Measurements from ENCODE around the gene SIPA1L3.

The SIPA1L3 gene

DNA sequence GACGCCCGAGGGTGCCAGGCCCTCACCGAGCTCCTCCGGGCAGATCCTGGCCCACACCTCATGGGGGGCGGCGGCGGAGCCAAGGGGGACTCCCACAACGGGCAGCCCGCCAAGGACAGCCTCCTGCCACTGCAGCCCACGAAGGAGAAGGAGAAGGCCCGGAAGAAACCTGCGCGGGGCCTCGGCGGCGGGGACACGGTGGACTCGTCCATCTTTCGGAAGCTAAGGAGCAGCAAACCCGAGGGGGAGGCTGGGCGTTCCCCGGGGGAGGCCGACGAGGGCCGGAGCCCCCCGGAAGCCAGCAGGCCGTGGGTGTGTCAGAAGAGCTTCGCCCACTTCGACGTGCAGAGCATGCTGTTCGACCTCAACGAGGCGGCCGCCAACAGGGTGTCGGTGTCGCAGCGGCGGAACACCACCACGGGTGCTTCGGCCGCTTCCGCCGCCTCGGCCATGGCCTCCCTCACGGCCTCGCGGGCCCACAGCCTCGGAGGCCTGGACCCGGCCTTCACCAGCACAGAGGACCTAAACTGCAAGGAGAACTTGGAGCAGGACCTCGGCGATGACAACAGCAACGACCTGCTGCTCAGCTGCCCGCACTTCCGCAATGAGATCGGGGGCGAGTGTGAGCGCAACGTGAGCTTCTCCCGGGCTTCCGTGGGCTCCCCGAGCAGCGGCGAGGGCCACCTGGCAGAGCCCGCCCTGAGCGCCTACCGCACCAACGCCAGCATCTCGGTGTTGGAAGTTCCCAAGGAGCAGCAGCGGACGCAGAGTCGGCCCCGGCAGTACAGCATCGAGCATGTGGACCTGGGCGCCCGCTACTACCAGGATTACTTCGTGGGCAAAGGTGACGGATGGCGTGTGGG is 175.5 kb downstream of the SIPA1L3 start:
- in situ Hi-C loops (cut with HindIII; ENCODE audit: low sequenced_read_pairs), result no loop called here

DNA sequence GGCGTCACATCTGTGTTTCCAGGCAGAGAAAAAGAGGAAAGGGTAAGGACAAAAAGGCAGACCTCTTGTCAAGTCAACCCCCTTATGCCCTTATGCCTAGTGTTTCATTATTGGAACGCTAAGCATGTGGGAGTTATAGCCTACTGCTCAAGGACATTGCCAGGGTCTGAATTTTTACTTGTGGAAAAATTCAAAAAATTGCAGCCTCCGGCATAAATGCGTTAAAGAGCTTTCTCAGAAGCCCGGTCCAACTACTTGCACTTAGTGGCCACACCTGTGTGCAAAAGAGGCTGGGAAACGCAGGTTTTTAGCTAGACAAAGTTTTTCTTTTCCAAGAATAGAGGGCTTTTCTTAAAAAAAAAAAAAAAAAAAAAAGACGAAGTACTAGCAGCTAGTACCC is 177.2 kb downstream of the SIPA1L3 start:
- in situ Hi-C loops (cut with HindIII; ENCODE audit: low sequenced_read_pairs), result no loop called here

DNA sequence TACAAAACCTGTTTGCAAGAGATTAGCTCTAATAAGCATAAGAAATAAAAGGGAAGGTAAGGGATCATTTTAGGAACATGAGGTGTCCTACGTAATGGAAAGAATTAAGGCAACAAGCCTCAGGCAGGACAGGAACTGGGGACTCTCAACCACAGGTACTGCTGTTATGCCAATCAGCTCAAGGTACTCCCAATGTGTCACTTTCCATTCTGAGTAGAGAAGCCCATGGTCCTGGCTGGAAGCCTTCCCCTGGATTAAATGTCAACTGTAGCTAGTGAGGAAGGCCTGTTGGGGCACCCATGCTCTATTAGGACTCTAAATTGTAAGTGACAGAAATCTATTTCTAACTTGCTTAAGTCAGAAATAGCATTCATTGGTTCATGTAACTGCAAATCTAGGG is 182.4 kb downstream of the SIPA1L3 start:
- in situ Hi-C loops (cut with HindIII; ENCODE audit: low sequenced_read_pairs), result no loop called here

DNA sequence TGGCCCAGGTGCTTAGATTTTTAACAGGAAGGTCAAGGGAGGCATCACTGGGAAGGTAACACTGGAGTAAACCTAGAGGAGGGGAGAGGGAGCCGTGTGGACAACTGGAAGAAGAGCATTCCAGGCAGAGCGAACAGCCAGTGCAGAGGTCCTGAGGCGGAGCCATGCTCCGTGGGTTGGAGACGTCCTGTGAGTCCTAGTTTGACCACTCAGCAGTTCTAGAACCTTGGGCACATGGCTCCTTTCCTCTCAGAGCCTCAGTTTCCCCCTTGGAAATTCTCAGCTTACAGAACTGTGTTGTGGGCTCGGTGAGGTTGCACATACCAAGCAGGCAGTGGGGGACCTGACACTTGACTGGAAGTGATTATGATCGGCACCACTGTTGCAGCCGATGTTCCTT is 186.1 kb downstream of the SIPA1L3 start:
- in situ Hi-C loops (cut with HindIII; ENCODE audit: low sequenced_read_pairs), result no loop called here

DNA sequence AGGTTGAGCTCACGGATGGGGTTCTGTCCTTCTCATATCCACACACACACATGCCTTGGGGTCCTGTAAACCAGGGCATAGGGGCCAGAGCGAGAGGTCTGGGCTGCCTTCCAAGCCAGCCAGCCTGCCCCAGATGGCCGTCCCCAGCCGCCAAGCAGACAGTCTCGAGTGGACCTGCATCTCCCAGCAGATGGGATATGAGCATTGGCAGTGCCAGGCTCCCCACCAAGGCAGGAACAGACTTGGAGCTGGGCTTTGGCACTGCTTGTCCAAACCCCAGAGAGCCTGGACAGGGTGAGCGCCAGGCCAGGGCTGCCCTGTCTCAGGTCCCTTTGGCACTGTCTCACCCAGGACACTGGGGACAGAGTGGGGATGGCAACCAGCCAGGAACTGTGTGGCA is 186.6 kb downstream of the SIPA1L3 start:
- in situ Hi-C loops (cut with HindIII; ENCODE audit: low sequenced_read_pairs), result no loop called here

DNA sequence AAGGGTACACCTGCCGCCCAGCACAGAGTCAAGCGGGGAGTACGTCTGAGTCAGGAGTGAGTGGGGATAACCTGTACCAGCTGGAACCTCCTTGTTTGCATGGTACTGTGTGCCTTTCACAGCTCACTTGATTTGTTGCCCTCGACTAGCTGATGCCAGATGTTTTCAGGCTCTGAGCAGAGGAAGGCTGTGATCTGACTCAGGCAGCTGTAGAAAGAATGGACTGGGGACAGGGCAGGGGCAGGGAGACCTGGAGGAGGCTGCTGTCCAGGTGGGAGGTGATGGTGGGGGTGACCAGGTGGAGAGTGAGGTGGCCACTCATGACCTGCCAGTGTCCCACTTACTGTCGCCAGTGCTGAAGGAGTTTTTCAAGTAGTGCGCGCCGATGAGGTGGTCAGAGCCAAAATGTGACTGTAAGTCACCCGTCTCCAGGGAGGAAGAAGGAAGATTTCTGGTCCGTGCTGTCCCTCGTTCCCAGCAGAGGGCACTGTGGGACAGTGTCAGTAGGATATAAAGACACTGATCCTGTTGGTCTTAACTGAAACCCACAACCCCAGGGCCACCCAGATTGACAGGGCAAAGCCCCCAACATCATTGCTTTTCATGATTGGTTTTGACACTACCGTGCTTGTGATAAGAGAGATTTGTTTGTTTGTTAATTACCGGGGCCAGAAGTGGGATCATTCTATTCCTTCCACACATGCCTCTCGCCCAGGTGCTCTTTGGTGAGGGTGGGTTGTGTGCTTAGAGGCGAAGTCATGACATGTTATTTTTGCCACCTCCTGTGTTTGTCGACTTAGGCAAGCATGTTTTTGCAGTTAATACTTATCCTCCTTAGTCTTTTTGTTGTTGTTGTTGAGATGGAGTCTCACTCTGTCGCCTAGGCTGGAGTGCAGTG is 188.7 kb downstream of the SIPA1L3 start:
- in situ Hi-C loops (cut with HindIII; ENCODE audit: low sequenced_read_pairs), result no loop called here

DNA sequence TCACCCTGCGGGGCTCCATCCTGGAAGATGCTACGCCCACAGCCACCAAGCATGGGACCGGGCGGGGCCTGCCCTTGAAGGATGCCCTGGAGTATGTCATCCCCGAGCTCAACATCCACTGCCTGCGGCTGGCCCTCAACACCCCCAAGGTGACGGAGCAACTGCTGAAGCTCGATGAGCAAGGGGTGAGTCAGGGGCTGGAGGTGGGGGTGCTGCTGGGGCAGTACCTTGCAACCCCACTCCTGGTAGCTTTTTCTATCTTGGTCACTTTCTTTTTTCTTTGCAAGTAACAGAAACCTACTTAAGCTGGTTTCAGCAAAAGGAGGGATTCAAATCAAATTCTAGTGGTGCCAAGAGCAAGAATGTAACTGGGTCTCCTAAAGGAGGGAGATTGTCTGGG is 193.0 kb downstream of the SIPA1L3 start:
- in situ Hi-C loops (cut with HindIII; ENCODE audit: low sequenced_read_pairs), result loop anchor here (10.0 kb wide), 1 partner anchor 205 kb away; no protein-coding TSS in a partner anchor

DNA sequence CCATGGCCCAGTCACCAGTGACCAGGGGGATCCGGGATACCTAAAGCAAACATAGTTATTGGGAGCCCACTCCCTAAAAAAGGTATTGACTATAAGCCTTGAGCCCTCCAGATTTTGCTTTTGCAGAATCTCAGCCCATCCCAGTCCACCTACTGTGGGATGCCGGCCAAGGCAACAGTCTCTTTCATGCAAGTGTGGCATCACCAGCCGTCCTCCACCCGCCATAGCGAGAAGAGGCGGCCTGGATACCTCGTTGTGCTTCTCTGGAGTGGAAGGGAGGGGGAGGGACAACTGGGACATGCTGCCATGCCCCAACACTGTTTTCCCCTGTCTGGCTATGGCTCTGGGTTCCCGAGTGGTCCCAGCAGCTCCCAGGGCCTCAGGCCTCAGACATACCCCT is 193.6 kb downstream of the SIPA1L3 start:
- in situ Hi-C loops (cut with HindIII; ENCODE audit: low sequenced_read_pairs), result loop anchor here (10.0 kb wide), 1 partner anchor 206 kb away; no protein-coding TSS in a partner anchor

DNA sequence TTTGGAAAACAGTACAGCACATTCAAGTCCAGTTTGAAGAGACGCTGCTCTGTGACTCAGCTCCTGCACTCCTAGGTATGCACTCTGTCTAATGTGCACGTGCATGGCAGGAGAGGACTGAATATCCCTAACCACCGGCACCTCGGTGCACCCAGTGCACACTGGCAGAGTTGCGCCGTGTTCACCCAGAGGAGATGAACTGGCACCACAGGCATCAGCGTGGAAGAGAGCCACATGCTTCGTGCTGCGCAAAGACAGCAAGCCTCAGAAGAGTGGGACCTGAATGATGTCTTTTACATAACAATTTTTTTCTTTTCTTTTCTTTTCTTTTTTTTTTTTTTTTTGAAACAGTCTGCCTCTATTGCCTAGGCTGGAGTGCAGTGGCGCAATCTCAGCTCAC is 194.7 kb downstream of the SIPA1L3 start:
- in situ Hi-C loops (cut with HindIII; ENCODE audit: low sequenced_read_pairs), result loop anchor here (10.0 kb wide), 1 partner anchor 207 kb away; no protein-coding TSS in a partner anchor

DNA sequence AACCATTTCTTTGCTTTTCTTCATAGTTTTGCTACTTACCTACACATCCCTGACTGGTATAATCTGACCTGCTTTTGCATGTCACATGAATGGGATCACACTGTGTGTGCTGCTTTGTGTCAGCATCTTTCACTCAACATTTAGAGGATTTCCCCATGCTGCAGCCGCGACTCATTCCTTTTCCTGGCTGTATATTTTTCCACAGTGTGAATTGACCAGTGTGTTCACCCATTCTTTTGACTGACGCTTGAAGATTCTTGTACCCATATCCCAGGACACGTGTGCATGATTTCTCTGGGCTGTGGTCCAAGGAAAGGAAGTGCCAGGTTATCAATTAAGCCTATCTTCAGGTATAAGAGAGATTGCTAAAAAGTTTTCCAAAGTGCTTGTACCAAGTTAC is 198.6 kb downstream of the SIPA1L3 start:
- in situ Hi-C loops (cut with HindIII; ENCODE audit: low sequenced_read_pairs), result loop anchor here (10.0 kb wide), 1 partner anchor 211 kb away; no protein-coding TSS in a partner anchor

DNA sequence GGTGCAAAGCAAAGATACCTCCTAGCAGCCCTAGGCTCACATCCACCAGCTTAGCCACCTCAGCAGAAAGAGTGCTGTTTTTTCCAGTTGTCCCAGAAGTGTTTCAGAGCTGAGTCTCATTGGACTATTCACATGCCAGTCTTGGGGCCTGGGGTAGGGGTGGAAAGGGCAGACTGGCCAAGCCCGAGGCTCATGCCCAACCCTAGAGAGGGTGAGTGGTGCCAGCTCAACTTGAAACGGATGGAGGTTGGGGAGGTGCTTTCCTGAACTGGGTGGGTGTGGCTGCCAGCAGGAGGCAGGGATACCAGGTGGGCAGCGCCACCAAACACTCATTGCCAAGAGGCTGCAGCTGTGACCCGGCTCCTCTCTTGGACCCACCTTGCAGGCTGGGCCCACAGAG is 200.1 kb downstream of the SIPA1L3 start:
- in situ Hi-C loops (cut with HindIII; ENCODE audit: low sequenced_read_pairs), result loop anchor here (10.0 kb wide), 1 partner anchor 212 kb away; no protein-coding TSS in a partner anchor

DNA sequence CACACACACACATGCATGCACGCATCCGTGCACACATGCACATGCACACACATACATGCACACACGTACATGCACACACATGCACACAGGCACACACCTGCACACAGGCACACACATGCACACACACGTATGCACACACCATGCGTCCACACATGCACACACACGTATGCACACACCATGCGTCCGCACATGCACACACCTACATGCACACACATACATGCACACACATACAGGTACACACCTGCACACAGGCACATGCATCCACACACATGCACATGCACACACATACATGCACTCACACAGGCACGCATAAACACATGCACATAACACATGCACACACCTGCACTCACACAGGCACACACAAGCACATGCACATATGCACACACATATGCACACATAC is 204.9 kb downstream of the SIPA1L3 start:
- in situ Hi-C loops (cut with HindIII; ENCODE audit: low sequenced_read_pairs), result no loop called here

DNA sequence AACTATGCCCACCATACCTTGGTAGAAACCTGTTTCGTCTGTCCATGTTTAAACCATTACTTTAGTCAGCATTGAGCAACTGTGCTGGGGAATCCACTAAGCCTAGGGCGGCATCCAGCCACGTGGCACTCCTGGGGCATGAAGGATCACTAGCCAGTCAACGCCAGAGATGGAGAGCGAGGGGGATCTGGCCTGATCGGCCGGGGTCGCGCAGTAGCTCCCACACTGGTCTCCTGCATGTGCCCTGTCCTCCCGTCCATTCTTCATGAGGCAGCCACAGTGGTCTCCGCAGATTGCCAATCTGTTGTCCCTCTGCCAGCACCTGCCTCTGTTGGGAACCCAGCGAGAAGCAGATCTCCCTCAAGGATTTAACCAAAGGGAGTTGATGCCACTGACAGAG is 207.6 kb downstream of the SIPA1L3 start:
- in situ Hi-C loops (cut with HindIII; ENCODE audit: low sequenced_read_pairs), result no loop called here

DNA sequence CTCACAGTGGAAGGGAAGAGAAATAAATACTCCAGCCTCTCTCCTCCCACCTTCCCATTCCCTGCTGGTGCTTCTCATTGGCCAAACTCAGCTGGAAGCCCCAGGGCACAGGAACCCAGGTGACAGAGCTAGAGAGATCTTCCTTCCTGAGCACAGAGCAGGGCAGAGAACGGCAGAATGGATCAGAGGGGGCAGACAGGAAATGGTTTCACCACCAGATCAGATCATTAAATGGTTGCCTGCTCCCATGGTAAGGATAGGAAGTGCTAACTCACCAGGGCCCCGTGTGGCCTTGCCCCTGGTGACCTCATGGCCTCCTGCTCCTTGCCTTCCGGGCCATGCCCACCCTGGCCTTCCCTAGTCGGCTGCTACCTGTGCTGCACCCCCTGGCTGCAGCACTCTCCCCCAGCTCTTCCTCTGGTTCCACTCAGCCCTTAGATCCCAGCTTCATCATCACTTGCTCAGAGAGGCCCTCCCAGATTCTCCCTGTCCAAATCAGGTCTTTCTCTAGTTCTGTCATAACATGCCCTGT is 208.3 kb downstream of the SIPA1L3 start:
- in situ Hi-C loops (cut with HindIII; ENCODE audit: low sequenced_read_pairs), result no loop called here

DNA sequence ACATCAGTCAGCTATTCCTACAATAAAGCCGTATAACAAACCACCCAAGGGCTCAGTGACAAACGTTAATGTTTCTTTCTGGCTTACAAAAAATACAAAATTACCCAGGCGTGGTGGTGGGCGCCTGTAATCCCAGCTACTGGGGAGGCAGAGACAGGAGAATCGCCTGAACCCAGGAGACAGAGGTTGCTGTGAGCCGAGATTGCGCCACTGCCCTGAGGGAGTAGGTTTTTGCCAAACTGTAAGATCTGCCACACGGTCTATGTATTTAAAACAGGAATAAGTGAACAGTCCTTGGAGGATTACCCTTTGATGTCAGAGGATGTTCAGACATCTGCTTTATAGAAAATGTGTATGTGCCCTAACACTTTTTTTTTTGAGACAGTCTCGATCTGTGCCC is 211.2 kb downstream of the SIPA1L3 start:
- in situ Hi-C loops (cut with HindIII; ENCODE audit: low sequenced_read_pairs), result no loop called here

DNA sequence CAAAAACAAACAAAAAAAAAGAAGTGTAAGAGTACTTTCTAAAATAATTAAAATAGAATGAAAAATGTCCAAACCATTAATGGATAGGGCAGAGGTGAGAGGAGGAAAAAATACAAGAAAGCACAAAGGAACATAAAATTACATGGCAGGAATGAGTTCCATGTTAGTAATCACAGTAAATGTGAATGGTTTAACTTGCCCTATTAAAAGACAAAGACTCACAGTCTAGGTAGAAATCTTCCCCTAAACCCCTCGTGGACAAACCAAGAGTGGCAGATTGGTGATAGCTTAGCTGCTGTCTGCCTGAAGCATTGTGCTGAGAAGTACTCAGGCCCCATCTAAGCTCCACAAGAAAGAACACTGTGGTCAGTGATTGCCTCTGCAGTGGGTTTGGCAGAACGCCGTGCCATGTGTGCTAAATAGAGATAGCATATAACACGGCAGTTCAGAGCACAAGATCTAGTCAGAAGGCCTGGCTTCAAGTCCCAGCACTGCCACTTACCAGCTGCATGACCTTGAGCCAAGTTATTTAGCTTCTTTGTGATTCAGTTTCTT is 213.5 kb downstream of the SIPA1L3 start:
- in situ Hi-C loops (cut with HindIII; ENCODE audit: low sequenced_read_pairs), result loop anchor here (10.0 kb wide), 1 partner anchor 76 kb away; no protein-coding TSS in a partner anchor

DNA sequence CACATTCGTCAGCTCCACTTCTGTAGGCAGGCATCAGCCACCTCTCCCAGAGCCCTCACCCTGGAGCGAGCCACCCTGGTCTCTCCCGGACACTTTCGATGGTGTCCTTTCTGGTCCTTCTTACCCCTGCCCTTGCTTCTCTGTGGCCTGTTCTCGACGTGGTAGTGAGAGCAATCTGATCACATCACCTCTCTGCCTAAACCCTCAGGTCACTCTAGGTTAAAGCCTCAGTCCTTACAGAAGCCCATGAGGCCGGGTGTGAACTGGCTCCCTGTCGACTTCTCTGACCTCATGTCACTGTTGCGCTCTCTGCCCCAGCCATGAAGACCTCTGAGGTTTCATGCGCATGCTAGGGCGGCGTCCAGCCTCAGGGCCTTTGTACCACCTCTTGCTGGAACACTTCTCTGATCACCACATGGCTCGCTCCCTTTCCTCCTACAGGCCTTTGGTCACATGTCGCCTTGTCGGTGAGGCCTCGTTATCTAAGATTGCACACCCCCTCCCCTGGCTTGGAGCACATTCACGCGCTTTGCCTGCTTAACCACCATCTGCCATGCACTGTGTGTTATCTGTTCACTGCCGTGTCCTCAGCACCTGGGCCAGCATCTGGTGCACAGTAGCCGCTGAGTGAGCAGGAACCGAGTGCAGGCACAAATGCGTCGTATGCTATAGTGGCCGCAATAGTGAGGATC is 215.5 kb downstream of the SIPA1L3 start:
- in situ Hi-C loops (cut with HindIII; ENCODE audit: low sequenced_read_pairs), result loop anchor here (10.0 kb wide), 1 partner anchor 78 kb away; no protein-coding TSS in a partner anchor

DNA sequence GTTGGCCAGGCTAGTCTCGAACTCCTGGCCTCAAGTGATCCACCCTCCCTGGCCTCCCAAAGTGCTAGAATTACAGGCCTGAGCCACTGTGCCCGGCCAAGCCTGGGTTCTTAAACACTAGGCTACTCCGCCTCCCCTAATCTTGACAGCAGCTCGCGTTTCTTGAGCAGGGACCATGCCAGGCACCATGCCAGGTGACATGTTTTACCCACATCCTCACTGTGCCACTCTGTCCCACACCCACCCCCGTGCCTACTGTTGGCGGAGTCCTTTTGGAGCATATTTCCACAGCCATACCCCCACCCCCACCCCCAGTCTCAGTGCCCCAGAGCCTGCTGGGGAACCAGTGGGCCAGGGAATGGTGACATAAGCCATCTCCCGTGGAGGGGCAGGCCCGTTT is 218.2 kb downstream of the SIPA1L3 start:
- in situ Hi-C loops (cut with HindIII; ENCODE audit: low sequenced_read_pairs), result loop anchor here (10.0 kb wide), 1 partner anchor 80 kb away; no protein-coding TSS in a partner anchor

DNA sequence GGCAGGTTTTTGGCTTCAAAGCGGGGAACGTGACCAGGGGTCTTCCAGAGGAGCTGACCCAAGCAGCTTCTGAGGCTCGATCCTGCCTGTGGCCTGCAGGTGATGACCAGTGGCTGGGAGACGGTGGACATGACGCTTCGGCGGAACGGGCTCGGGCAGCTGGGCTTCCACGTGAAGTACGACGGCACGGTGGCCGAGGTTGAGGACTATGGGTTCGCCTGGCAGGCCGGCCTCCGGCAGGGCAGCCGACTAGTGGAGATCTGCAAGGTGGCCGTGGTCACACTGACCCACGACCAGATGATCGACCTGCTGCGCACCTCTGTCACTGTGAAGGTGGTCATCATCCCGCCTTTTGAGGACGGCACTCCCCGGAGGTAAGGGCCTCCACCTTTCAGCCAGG is 223.4 kb downstream of the SIPA1L3 start:
- in situ Hi-C loops (cut with HindIII; ENCODE audit: low sequenced_read_pairs), result loop anchor here (5.0 to 10.0 kb wide), 2 partner anchors 64 to 168 kb away; no protein-coding TSS in a partner anchor

DNA sequence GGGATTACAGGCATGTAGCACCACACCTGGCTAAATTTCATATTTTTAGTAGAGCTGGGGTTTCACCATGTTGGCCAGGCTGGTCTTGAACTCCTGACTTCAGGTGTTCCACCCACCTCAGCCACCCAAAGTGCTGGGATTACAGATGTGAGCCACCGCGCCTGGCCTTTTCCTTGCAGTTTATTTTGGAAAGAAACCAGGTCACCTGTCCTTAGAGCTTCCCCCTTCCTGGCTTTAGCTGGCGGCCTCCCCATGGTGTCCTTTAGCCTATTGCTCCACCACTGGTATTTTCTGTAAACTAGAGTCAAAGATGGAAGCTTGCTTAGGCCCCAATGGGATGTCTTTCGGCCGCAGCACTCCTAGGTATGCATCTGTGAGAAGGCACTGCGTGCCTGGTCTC is 225.8 kb downstream of the SIPA1L3 start:
- in situ Hi-C loops (cut with HindIII; ENCODE audit: low sequenced_read_pairs), result loop anchor here (5.0 to 10.0 kb wide), 2 partner anchors 62 to 170 kb away; no protein-coding TSS in a partner anchor
